ENCODE measurements around the gene FABP7. TPM values are rescaled to one million over a fixed set of nuclear protein-coding genes. Genes with fewer than 3 reads are reported as not detected.

Gene FABP7
- total RNA-seq, 1 experiment from 2014 or later: 0.19 TPM

GRCh38 chr6:122758927-122759334 is 20.6 kb upstream of the FABP7 start:
- DNase-seq (ENCODE audit: low spot score): no peak

DNA sequence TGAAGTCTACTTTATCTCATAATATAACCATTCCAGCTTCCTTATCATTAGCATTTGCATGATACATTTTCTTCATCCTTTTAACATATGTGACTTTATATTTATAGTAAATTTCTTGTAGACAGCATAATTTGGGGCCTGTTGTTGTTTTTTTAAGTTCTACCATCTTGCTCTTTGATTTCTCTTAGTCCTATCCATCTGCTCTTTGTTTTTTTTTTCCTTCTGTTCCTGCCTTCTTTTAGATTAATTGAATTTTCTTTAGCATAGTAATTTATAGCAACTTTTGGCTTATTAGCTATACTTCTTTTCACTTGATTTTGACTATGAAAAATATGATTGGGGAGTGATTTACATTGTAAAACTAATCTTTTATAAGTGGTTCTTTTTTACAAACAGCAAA is 19.2 kb upstream of the FABP7 start:
- no peak for DNase-seq (ENCODE audit: low spot score)

GRCh38 chr6:122766256-122766655 is 13.3 kb upstream of the FABP7 start:
- DNase-seq (ENCODE audit: low spot score): no peak

DNA sequence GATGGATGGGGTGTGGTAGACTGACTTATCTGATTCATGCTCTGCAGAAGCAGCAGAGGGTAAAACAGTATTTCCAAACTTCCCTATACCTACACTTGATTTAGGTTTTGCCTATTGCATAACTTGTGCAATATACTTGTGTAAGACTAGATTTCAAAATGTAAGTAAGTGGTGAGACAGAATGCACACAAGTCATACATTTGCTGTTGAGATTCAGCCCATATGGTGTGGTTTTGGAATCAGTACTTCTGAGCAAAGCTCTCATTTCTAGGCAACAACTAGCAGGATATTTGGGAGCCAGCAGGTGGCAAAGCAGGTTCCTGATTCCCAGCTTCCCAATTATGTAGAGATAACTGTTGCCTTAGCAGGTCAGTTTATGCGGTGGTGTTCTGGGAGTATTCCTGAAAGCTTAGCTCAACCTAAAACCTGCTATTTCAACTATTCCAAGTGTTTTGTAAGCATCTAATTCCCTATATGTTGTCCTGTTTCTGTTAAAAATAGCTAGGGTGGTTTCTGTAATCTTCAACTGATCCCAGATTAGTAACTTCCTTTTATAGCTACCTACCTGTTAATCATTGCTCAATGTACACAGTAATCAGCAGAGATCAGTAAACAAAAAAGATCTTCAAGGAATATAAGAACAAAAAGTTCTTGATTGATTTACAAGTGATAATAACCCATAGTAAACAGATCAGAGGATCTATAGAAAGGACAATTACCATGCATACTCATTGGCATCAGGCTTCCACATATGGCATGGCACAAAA is 8.5 kb upstream of the FABP7 start:
- no peak for DNase-seq (ENCODE audit: low spot score)

GRCh38 chr6:122772724-122773415 is 6.6 kb upstream of the FABP7 start:
- no peak for DNase-seq (ENCODE audit: low spot score)

DNA sequence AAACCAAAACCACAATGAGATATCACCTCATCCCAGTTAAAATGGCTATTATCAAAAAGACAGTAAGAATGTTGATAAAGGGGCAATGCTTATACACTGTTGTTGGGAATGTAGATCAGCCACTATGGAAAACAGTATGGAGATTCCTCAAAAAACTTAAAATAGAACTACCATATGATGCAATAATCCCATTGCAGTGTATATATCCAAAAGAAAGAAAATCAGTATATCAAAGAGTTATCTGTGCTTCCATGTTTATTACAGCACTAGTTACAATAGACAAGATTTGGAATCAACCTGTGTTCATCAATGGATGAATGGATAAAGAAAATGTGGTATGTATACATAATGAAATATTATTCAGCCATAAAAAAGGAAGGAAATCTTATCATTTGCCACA is 3.5 kb upstream of the FABP7 start:
- DNase-seq (ENCODE audit: low spot score): no peak

DNA sequence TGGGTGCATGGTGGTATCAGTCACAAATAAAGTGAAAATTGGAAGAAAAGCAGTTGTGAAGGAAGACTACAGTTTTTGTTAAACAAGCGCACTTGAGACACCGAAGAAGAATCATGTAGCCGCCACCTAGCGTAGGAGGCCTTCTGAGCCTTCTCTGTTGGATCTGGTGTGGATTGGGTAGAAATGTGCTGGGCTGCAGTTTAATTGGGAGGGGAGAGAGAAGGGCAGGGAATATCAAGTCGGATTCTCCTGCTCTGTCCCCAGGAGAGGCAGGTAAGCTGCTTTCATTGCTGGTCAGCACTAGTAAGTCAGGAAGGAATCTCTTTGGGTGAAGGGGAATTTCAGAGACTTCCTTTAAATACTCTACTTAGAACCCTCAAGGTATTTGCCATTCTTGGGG is 1.2 kb upstream of the FABP7 start:
- DNase-seq (ENCODE audit: low spot score): no peak

DNA sequence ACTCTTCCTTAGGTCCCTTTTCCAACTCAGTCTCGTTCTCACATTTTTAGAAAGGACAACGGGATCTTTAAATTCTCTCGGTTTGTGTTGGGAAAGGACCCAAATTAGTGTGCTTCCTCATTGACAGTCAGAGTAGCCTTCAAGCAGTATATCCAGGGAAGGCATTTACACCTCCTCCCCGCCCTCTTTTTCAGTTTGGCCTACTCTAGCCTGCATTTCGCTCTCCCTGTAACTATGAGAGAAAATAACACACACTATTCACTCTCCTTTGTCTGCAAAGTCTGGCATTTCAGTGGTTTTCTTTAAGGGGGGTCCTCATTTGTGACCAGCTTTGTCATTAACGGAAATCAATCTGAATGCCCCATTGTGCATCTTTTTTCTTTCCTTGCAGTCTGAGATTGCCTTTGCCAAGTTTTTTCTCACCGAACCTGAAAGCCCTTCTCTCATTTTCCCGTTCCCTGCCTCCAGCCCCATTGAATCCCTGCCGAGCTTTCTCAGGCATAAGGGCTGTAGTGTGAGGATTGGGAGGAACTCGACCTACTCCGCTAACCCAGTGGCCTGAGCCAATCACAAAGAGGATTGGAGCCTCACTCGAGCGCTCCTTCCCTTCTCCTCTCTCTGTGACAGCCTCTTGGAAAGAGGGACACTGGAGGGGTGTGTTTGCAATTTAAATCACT is 393 bp upstream of the FABP7 start:
- DNase-seq (ENCODE audit: low spot score): no peak

DNA sequence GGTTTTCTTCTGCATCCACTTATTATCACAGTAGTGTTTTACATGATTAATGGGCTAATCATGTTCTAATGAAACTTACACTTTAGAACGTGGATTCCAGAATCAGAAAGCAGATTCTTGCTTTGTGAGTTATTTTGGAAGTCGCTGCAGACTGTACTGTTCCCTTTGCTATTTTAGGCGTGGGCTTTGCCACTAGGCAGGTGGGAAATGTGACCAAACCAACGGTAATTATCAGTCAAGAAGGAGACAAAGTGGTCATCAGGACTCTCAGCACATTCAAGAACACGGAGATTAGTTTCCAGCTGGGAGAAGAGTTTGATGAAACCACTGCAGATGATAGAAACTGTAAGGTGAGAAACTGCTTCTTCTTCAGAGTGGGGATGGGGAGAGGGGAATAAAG is 598 bp downstream of the FABP7 start:
- DNase-seq (ENCODE audit: low spot score): no peak

GRCh38 chr6:122781716-122782115 is 2.2 kb downstream of the FABP7 start:
- DNase-seq (ENCODE audit: low spot score): no peak

GRCh38 chr6:122783401-122783800 is 3.9 kb downstream of the FABP7 start:
- no peak for DNase-seq (ENCODE audit: low spot score)

DNA sequence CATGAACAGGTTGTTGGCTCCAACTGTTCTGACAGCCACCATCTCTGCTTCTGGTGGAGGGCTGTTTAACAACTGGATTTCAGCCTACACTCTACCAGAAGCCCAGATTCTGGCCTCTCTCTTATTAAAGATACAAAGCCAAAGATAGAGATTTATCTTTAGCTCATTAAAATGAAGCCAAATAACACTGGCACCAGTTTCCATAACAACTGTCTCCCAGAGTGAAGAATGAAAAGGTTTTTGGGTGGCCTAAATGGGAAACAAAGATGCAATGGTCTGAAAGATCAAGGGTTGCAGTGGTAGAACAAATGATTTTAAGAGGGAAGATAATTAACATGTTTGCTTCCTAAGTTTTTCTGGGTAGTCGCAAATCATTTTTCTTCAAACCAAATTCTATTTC is 6.4 kb downstream of the FABP7 start:
- no peak for DNase-seq (ENCODE audit: low spot score)

- no peak for DNase-seq (ENCODE audit: low spot score)
Measured at GRCh38 chr6:122787721-122788120, 8.2 kb downstream of the FABP7 start.

- no peak for DNase-seq (ENCODE audit: low spot score)
Measured at GRCh38 chr6:122788208-122788607, 8.7 kb downstream of the FABP7 start.

GRCh38 chr6:122788663-122789181 is 9.2 kb downstream of the FABP7 start:
- no peak for DNase-seq (ENCODE audit: low spot score)

DNA sequence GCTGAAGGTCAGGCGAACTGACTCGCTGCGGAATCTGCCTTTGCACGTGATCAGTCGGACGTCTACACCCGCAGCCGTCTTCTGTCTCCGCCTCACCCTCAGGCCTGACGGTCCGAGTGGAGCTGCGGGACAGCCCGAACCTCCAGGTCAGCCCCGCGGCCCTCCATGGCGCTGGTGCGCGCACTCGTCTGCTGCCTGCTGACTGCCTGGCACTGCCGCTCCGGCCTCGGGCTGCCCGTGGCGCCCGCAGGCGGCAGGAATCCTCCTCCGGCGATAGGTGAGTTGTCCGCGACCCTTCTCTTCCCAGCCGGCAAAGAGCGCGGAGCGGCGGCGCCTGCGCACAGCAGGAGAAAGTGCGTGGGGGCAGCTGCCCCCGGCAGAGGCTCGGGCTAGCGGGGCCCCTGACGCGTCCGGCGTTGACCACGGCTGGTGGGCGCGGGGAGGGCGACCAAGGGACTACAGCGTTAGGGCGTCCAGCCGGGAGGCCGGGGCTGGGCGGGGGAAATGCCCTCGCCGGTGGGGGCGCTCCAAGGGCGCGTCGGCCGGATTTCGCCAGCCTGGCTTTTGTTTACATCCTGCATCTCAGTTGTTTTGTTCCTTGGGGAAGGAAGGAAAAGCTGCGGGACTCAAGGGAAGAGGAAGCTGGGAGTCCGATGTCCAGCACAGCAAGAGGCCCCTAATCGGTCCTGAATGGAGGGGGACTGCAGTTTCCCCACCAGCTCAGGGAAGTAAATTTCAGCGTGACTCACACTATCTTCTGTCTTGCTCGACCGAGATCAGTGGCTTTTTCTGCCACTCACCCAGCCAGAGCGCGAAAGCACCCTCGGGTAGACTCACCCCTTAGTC is 9.9 kb downstream of the FABP7 start, which contains the start of gene SMPDL3A:
SMPDL3A (plus strand) TSS at position 77 of the 846 bp plus-strand sequence; CDS start at position 166, 89 bp downstream.
- DNase-seq (ENCODE audit: low spot score): peak; percentile 65

- no peak for DNase-seq (ENCODE audit: low spot score)
Measured at GRCh38 chr6:122790028-122790422, 10.5 kb downstream of the FABP7 start.

DNA sequence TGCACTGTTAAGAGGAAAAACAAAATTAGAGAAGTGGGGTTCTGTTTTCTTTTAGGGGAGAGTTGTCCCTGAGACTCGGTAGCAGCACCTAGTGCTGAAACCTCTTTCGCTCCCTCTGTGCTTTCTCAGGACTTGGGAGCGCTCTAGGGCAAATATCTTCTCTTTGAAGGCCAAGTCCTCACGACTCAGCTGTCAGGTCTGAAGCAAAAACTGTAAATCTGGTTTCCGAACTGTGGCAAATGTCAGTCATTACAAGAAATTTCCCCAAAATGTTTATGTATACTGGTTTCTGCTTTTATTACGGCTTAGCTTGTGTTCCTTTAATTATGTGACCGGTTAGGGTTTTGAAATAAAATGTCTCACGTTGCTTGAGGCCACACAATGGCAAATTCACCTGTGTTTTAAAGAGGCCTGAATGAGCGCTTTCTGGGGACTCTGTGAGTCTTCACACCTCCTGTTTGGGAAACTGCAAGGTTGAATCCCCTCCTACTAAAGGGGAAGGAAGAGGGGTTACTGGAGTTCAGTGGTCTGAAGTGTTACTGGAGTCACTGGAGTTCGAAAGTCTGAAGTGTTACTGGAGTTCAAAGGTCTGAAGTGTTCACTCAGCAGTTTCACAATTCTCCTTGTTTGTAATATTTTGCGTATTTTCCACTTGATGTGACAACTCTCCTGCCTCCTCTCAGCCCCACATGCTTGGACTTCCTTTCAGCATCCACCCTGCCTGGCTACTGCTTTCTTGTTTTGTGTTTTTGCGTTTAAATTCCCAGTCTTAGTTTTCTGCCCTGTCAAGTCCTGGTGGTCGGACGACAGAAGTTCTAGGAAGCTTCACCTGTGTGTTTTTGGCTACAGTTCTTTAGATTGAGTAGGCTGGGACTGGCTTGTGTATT is 11.2 kb downstream of the FABP7 start:
- DNase-seq (ENCODE audit: low spot score): no peak

- DNase-seq (ENCODE audit: low spot score): no peak
Measured at GRCh38 chr6:122791310-122791679, 11.8 kb downstream of the FABP7 start.

DNA sequence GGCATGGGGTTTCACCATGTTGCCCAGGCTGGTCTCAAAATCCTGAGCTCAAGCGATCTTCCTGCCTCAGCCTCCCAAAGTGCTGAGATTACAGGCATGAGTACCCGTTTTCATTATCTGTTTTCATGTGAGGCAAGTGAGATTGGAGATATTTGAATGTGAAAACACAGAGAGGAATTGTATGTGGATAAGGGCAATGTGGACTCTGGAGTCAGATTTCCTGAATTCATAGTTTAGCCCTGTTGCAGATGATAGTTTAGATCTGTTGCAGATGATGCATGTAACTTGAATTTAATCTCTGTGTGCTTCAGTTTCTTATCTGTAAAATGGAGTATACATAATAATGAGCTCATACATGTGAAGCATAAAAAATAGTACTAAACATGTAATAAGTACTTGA is 13.2 kb downstream of the FABP7 start:
- no peak for DNase-seq (ENCODE audit: low spot score)

GRCh38 chr6:122797537-122797936 is 18.0 kb downstream of the FABP7 start:
- DNase-seq (ENCODE audit: low spot score): no peak

Measured in A172 (cell line).